SK-N-MC (cell line): ENCODE results near the gene TXNDC15.

Experiments used
- DNase-seq: peaks from one replicate; pipeline ENCODE4 v3.0.0-alpha.2; 2011; ENCODE audit warnings: low read depth, low spot score
- H3K27ac ChIP-seq: fragments of 200-600 bp; sonication (generic); 2 replicates; pipeline ENCODE4 v1.5.1; 2016; ENCODE audit warnings: mixed run types
- H3K36me3 ChIP-seq: fragments of 200-600 bp; sonication (generic); 2 replicates; pipeline ENCODE4 v1.6.1; 2017; ENCODE audit warnings: antibody characterized with exemption, low read length, mixed read lengths; ENCODE audit not compliant: insufficient read depth
- H3K4me3 ChIP-seq: fragments of 200-600 bp; sonication (generic); 2 replicates; pipeline ENCODE4 v1.5.1; 2016
- H3K9ac ChIP-seq: fragments of 200-600 bp; sonication (generic); 2 replicates; pipeline ENCODE4 v1.8.0; 2017; ENCODE audit warnings: mixed run types, mixed read lengths; ENCODE audit not compliant: insufficient read length
- H3K9me3 ChIP-seq: fragments of 200-600 bp; sonication (generic); 2 replicates; pipeline ENCODE4 v1.6.1; 2017; ENCODE audit warnings: low read depth, mild to moderate bottlenecking, antibody characterized with exemption, low read length, moderate library complexity, mixed read lengths
- EZH2 ChIP-seq: fragments of 200-600 bp; sonication (generic); IDR thresholded peaks from one replicate; pipeline ENCODE4 v1.6.1; 2017; ENCODE audit warnings: antibody characterized with exemption
- FOXP2 ChIP-seq: optimal IDR thresholded peaks from 2 replicates; pipeline ENCODE3; 2011; ENCODE audit warnings: mild to moderate bottlenecking, moderate library complexity; ENCODE audit not compliant: insufficient read depth; ENCODE audit errors: extremely low read length, control extremely low read depth
- POLR2AphosphoS5 ChIP-seq: IDR thresholded peaks from 2 replicates; pipeline ENCODE4 v1.6.1; 2012; ENCODE audit warnings: mild to moderate bottlenecking, low read depth, low read length, borderline replicate concordance

TXNDC15 gene

GRCh38 chr5:134920848-134921575 is 46.8 kb downstream of the TXNDC15 start:
- no peak for DNase-seq
- no peaks in the 10 kb centered on the region for H3K9me3 ChIP-seq
- H3K9ac ChIP-seq, result no peak overlapping the region
- peaks cover 4% of the 10 kb centered on the region; the same call in 1 of the 2 replicates for H3K36me3 ChIP-seq
- no peak overlapping the region for H3K27ac ChIP-seq
- TF ChIP-seq POLR2AphosphoS5 (no peak), EZH2 (no peak), FOXP2 (no peak)
- no peak overlapping the region for H3K4me3 ChIP-seq

- H3K9ac ChIP-seq, result no peak overlapping the region
- no peak for DNase-seq
- no peaks in the 10 kb centered on the region for H3K9me3 ChIP-seq
- TF ChIP-seq FOXP2 (no peak), POLR2AphosphoS5 (no peak), EZH2 (no peak)
- no peaks in the 10 kb centered on the region for H3K36me3 ChIP-seq
- H3K4me3 ChIP-seq, result no peak overlapping the region
- H3K27ac ChIP-seq, result no peak overlapping the region
These were observed 58.3 kb downstream of the TXNDC15 start for GRCh38 chr5:134932508-134932907.

DNA sequence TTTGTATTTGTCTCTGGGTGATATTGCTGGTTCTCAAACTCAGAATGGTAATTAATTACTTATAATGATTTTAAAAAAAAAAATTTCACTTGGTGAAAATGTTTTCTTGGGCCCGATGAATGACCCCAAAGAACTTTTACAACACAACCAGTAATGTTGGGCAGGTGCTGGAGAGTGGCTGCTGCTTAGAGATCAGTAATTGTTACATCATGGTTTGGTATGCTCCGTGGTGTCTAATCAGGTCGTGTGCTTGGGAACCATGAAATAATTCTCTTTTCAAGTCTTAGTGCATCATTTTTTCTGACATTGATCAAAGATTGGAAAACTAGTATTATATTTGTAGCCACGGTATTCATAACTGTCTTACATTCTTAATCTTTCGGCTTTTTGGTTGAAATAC is 60.0 kb downstream of the TXNDC15 start:
- H3K9ac ChIP-seq, result no peak overlapping the region
- no peaks in the 10 kb centered on the region for H3K9me3 ChIP-seq
- no peaks in the 10 kb centered on the region for H3K36me3 ChIP-seq
- no peak overlapping the region for H3K4me3 ChIP-seq
- H3K27ac ChIP-seq, result no peak overlapping the region
- DNase-seq, result no peak
- TF ChIP-seq EZH2 (no peak), POLR2AphosphoS5 (no peak), FOXP2 (no peak)

GRCh38 chr5:134935711-134936602 is 61.8 kb downstream of the TXNDC15 start:
- Histone ChIP-seq H3K9me3 (no peaks in the 10 kb centered on the region), H3K36me3 (no peaks in the 10 kb centered on the region), H3K9ac (no peak overlapping the region), H3K27ac (no peak overlapping the region), H3K4me3 (no peak overlapping the region)
- TF ChIP-seq POLR2AphosphoS5 (no peak), FOXP2 (no peak)
- no peak for DNase-seq

DNA sequence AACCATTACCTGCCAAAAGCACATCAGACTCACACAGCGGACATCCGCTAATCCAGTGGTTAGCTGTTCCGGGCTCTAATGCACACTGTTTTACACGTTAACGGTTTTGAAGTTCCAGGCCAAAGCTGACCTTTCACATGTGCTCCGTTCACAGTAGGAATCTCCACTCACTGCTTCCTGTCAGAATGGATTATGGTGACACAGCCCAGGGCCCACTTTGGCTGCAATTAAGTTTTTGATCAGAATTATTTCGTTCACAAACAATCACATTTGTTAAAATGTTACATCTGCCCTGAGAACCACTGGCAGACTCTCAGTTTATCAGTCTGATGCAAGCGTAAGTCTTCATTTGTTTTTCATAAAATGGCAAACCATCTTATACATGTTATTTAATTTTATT is 63.4 kb downstream of the TXNDC15 start:
- Histone ChIP-seq H3K36me3 (no peaks in the 10 kb centered on the region), H3K4me3 (no peak overlapping the region), H3K27ac (no peak overlapping the region), H3K9ac (no peak overlapping the region), H3K9me3 (no peaks in the 10 kb centered on the region)
- TF ChIP-seq FOXP2 (no peak), POLR2AphosphoS5 (no peak), EZH2 (no peak)
- no peak for DNase-seq

GRCh38 chr5:134938030-134938429 is 63.9 kb downstream of the TXNDC15 start:
- no peaks in the 10 kb centered on the region for H3K9me3 ChIP-seq
- no peak overlapping the region for H3K9ac ChIP-seq
- no peaks in the 10 kb centered on the region for H3K36me3 ChIP-seq
- H3K4me3 ChIP-seq, result no peak overlapping the region
- TF ChIP-seq FOXP2, result no peak
- no peak for TF ChIP-seq EZH2
- TF ChIP-seq POLR2AphosphoS5, result no peak
- no peak overlapping the region for H3K27ac ChIP-seq
- no peak for DNase-seq

- no peak overlapping the region for H3K9ac ChIP-seq
- no peak overlapping the region for H3K4me3 ChIP-seq
- TF ChIP-seq EZH2 (no peak), FOXP2 (no peak), POLR2AphosphoS5 (no peak)
- no peak for DNase-seq
- H3K36me3 ChIP-seq, result no peaks in the 10 kb centered on the region
- H3K9me3 ChIP-seq, result no peaks in the 10 kb centered on the region
- no peak overlapping the region for H3K27ac ChIP-seq
These were observed 65.3 kb downstream of the TXNDC15 start for GRCh38 chr5:134939500-134939899.

DNA sequence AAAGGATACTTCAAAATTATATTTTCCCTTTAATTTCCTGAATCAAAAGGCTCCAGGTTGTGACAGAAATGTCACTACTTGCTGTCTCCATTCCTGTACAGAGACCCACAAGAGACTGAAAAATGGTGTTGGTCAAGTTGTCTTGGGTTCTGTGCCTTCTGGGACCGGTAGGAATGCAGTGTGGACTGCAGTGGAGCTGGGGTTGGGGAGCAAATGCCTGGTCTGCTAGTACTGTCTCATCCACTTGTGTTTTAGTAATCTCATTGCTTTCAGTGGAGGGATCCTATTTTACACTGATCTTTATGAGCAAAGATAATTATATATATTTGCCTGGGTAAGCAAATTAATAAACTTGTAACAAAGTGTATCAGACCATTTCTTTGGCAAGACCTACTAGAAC is 69.4 kb downstream of the TXNDC15 start:
- H3K36me3 ChIP-seq, result no peaks in the 10 kb centered on the region
- H3K9me3 ChIP-seq, result no peaks in the 10 kb centered on the region
- no peak overlapping the region for H3K4me3 ChIP-seq
- no peak for TF ChIP-seq FOXP2
- TF ChIP-seq POLR2AphosphoS5, result no peak
- no peak for TF ChIP-seq EZH2
- no peak for DNase-seq
- H3K9ac ChIP-seq, result no peak overlapping the region
- H3K27ac ChIP-seq, result no peak overlapping the region

- Histone ChIP-seq H3K36me3 (no peaks in the 10 kb centered on the region), H3K4me3 (no peak overlapping the region), H3K9ac (no peak overlapping the region), H3K27ac (no peak overlapping the region), H3K9me3 (no peaks in the 10 kb centered on the region)
- no peak for TF ChIP-seq POLR2AphosphoS5
- TF ChIP-seq EZH2, result no peak
- TF ChIP-seq FOXP2, result no peak
- DNase-seq, result no peak
These were observed 70.5 kb downstream of the TXNDC15 start for GRCh38 chr5:134944630-134945029.
